GM08714 (cell line): ENCODE measurements around the gene RHBDL2.
"Not testable (repeated sequence)": the region's sequence is repeated elsewhere in the genome, so short reads cannot be mapped to it uniquely, and the experiment has no call there.

Experiments
- H3K4me3 ChIP-seq: fragments of 200-500 bp; sonication (Bioruptor generic); 2 replicates; pipeline ENCODE4 v1.5.1; 2014; ENCODE audit warnings: mild to moderate bottlenecking, low read length, inconsistent platforms
- ZNF274 ChIP-seq: IDR thresholded peaks from 2 replicates; pipeline ENCODE4 v1.6.1; 2012; ENCODE audit warnings: mild to moderate bottlenecking, low read depth, low read length

Gene RHBDL2

DNA sequence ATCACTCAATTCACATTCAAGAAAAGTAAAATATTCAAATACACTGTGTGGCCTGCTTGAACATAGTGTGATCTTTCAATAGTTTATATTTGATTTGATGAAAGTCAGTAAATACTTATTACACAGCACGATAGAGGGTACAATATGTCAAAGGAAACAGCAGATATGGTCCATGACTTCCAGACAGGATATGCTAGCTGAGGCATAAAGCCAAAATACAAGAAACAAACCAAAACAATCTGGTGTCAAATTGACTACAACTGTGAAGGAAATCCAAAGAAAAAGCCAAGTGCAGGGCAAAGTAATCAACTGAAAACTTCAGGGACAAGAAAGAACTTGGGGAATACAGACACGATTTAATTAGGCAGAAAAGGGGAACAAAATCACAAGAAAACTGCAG lies 101.3 kb downstream of the RHBDL2 start:
- no peak for TF ChIP-seq ZNF274
- no peak overlapping the region for H3K4me3 ChIP-seq

DNA sequence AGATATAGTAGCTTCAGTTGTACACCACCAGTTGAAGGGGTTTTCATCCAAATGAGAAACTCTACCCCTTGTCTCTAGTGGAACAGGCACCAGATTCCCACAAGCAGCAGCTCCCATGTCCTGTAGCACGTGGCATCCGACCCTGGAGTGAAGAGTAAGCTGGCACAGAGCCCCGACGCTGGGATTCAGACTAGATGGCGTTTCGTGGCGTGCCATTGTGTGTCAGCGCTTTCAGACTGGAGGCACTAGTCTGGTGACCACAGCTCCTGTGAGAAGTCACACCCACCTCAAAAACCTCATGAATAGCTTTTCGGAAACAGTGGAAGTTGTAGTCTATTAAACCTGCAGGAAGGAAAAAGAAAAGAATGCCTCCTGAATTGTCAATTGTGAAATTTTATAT lies 102.3 kb downstream of the RHBDL2 start:
- H3K4me3 ChIP-seq: no peak overlapping the region
- TF ChIP-seq ZNF274: no peak

DNA sequence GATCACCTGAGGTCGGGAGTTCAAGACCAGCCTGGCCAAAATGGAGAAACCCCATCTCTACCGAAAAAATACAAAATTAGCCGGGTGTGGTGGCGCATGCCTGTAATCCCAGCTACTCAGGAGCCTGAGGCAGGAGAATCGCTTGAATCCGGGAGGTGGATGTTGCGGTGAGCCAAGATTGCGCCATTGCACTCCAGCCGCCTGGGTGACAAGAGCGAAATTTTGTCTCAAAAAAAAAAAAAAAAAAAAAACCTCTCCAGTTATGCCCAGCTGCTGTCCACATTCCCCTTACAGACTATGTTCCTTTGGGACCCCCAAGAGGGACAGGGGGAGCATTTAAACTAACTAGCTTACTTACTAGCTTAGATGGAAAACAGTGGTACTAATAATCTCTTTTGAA lies 105.3 kb downstream of the RHBDL2 start:
- not testable (repeated sequence) for H3K4me3 ChIP-seq
